ELR (cell line): ENCODE results near the gene CEACAM7.
A peak's percentile ranks its signal among the peaks of the same experiment; 100 is the strongest.

Experiments
- DNase-seq: peaks from one replicate; pipeline ENCODE4 v3.0.0-alpha.2; 2015; ENCODE audit warnings: low read depth

CEACAM7 gene

GRCh38 chr19:41700381-41701195 is 12.5 kb upstream of the CEACAM7 start:
- no peak for DNase-seq

GRCh38 chr19:41699968-41700323 is 11.9 kb upstream of the CEACAM7 start:
- DNase-seq = no peak

- DNase-seq = no peak
Observed at GRCh38 chr19:41699231-41699967, 11.3 kb upstream of the CEACAM7 start.

- no peak for DNase-seq
Observed at GRCh38 chr19:41698746-41699230, 10.7 kb upstream of the CEACAM7 start.

- DNase-seq = no peak
Observed at GRCh38 chr19:41697198-41697855, 9.3 kb upstream of the CEACAM7 start.

- peak; percentile 13 for DNase-seq
Observed at GRCh38 chr19:41696402-41697197, 8.5 kb upstream of the CEACAM7 start.

GRCh38 chr19:41695745-41696144 is 7.7 kb upstream of the CEACAM7 start:
- no peak for DNase-seq

GRCh38 chr19:41694831-41695635 is 7.0 kb upstream of the CEACAM7 start:
- no peak for DNase-seq

- no peak for DNase-seq
Observed at GRCh38 chr19:41694196-41694595, 6.1 kb upstream of the CEACAM7 start.

GRCh38 chr19:41691268-41691970 is 3.3 kb upstream of the CEACAM7 start:
- peak; percentile 36 for DNase-seq

- DNase-seq = no peak
Observed at GRCh38 chr19:41690801-41691065, 2.7 kb upstream of the CEACAM7 start.

- no peak for DNase-seq
Observed at GRCh38 chr19:41689993-41690800, 2.1 kb upstream of the CEACAM7 start.

GRCh38 chr19:41688687-41689086 is 617 bp upstream of the CEACAM7 start:
- no peak for DNase-seq

- DNase-seq = no peak
Observed at GRCh38 chr19:41687419-41687818, 651 bp downstream of the CEACAM7 start.

- no peak for DNase-seq
Observed at GRCh38 chr19:41682437-41682836, 5.6 kb downstream of the CEACAM7 start.

GRCh38 chr19:41671486-41671885 is 16.6 kb downstream of the CEACAM7 start:
- no peak for DNase-seq

GRCh38 chr19:41670755-41671154 is 17.3 kb downstream of the CEACAM7 start:
- DNase-seq = no peak

- DNase-seq = no peak
Observed at GRCh38 chr19:41668315-41668714, 19.8 kb downstream of the CEACAM7 start.

- no peak for DNase-seq
Observed at GRCh38 chr19:41666075-41666474, 22.0 kb downstream of the CEACAM7 start.

- DNase-seq = no peak
Observed at GRCh38 chr19:41657157-41657556, 30.9 kb downstream of the CEACAM7 start.
